Activated CD4-positive, CD25-positive, alpha-beta regulatory T cell treated with anti-CD3 and anti-CD28 coated beads, Interleukin-2, amount 50 U/mL, for 24 hours (primary cell): Measurements from ENCODE around the gene SNW1.
"Not testable (repeated sequence)": the region's sequence is repeated elsewhere in the genome, so short reads cannot be mapped to it uniquely, and the experiment has no call there.

Experiments used
- ATAC-seq, 2 donors: fragments of 150-1000 bp; cut with Tn5 transposase; one replicate each; pipeline ENCODE4 v1.10.0; 2021; ENCODE audit warnings: mild to moderate bottlenecking in 1 of 2, moderate library complexity in 1 of 2

SNW1 gene

DNA sequence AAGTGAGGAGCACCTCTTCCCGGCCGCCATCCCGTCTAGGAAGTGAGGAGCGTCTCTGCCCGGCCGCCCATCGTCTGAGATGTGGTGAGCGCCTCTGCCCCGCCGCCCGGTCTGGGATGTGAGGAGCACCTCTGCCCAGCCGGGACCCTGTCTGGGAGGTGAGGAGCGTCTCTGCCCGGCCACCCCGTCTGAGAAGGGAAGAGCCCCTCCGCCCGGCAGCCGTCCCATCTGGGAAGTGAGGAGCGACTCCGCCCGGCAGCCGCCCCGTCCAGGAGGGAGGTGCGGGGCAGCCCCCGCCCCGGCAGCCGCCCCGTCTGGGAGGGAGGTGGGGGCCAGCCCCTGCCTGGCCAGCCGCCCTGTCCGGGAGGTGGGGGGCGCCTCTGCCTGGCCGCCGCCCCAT, 13.5 kb downstream of the SNW1 start:
- not testable (repeated sequence) for ATAC-seq

DNA sequence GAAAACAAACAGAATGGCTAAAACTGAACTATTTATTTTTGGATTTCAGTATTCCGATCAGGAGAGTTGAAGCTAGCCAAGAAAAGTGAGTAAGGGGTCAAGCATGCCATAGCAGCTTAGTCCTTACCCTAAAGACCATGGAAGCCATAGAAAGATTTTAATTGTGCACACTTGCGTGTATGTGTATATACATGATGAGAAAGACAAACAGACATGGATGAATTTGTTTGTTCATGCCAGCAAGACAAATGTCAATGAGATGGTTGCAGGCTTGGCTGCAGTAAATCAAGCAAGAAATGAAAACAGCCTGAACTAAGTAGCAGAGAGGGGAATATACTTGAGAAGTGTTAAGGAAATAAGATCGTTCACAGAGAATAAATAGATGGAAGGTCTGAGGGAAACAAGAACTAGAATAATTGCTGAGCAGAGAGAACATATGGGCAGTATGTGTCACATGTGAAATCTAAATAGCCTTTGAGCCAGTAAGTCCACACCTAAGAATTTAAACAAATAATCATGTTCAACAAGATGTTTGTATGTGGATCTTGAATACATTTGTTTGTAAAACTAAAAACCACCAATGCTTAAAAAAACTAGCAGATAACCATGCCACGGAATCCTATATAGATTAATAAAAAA, 14.8 kb downstream of the SNW1 start:
- no peak for ATAC-seq

DNA sequence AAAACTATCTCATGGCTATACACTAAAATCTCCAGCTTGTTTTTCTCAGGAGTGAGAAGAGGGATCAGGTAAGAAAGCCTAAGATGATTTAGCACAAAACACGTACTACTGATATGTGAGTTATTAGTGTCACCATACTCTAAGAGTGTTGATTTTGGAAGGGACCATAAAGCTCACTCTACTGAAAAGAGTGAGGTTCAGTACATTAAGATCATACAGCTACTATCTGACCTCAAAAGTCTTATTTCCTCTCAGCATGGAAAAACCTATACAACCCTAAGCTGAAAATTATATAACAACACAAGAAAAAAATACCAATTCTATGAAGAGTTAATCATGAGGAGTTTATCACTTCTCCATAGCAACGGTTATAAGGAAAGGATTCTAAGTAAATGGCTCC, 19.5 kb downstream of the SNW1 start:
- ATAC-seq: peak; percentile 49 to 63

DNA sequence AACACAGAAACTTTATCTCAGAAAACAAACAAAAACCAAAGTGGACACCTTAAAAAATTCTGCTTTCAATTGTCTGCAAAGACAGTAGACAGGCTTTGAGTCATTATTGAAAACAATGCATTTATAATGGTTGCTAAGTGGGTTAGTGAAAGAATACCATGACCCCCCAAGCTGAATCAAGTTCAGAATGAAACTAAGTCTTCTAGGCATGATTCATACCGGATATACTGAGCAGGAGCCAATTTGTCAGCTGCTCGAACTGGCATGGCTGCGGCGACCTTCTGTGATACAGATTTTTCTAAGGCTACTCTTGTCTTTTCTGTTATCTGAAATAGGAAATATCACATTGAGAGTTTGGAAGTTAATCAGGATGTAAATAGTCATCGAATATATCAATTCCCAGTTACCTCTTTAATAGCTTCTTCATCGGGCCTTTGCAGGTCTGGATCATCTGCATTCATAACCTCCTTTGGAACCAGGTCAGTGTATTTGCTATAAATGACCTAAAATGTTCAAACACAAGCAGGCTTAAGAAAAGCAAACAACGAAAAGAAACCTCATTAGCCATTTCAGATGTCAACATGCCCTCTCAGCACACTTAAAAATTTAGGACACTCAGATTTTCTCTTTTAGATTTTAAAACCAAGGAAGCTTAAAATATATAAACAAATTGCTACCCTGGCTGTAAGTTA, 22.3 kb downstream of the SNW1 start:
- peak; percentile 90 to 91 for ATAC-seq

DNA sequence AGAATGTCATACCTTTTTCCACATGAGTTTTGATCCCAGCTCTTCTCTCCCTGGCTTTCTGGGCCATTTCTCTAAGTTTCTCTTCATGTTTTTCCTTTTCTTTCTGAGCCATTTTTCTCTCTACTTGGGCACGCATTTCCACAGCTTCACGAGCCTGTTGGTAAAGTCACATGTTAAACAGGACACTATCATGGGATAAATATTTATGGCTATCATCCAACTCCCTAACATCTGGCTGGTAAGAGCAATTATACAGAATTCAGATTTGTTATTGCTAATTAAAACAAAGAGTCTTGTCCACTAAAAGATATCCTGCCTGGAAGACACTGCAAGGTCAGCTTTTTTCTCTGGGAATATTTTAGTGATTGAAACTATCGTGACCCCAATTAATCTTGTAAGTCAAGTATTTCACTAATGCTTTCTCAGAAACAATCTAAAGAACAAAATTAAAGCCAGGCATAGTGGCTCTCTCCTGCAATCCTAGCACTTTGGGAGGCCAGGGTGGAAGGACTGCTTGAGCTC, 29.9 kb downstream of the SNW1 start:
- no peak for ATAC-seq

DNA sequence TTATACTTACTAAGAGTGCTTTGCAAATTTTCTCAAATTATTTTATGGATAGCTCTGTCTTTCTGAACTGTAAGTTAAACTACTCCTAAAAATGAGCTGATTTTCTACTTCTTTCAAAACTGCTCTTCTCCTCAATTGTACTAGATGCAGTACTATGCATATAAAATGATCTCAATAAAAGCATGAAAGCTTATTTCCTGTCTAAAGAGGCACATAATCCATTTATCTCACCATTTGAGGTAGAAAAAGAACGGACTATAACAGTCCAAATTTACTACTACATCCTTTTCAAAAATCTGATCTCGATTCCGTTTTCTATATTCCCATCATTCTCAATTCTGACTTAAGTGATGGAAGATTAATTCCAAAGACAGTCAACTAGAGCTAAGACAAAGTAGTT, 38.7 kb downstream of the SNW1 start:
- no peak for ATAC-seq

DNA sequence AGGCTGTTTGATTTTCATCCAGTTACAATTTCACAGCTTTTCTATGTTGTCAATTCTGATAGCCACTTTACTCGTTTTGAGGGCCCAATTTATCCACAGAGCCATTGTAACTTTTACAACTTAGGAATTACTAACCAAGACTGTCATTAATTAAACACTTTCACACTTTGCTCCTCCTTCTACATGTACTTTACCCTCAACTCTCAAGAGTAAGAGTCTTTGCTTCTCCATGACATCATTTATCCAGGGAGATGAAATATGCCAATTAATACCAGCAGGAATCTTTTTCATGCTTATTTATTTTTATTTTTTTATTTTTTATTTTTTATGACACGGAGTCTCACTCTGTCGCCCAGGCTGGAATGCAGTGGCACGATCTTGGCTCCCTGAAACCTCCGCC, 39.5 kb downstream of the SNW1 start:
- no peak for ATAC-seq

DNA sequence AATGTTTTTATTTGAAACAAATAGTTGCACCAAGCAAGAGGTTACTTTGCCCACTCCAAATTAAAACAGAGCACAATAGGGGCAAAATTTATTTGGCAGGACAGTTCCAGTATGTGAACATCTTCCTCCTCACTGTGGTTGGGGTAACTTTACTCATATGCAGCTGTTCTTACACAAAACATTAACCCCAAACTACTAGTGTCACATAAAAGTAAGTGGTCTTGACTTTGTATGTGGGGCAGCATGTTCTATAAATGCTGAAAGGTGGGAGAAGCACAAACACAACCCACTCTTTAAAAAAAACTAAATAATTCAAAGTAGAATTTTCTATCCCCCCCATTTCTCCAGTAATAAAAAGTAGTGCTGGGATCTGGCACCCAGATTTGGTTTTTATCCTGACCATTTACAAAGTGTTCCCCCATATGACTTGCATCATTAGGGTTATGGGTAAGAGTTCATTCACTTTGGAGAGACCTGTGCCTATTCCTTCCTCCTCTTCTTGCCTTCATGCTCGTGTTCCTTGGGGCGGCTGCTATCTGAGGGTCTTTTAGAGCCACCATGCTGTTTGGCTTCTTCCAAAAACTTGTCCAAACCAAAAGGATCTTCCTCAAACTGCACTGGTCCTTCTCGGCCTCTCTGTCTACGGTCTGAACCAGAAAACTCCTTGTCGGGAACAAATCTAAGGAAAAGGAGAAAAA, 43.2 kb downstream of the SNW1 start:
- ATAC-seq: no peak

DNA sequence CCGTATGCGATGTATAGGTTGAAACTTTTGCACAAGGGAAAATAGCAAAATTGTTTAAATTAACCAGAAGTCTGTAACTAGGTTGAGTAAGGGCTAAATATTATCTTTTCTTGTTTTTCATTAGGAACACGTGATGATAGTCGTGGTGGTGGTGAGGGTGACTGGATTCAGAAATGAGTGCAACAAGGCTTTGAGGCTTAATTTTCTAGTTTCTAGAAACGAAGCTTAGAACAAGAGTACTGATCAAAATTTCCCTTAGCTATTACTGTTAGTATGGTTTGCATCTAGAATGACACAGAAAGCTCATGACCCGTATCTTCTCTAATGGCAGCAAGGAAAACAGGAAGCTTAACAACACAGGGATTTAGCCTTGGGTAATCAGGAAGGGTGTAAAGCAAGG, 46.0 kb downstream of the SNW1 start:
- ATAC-seq: peak; percentile 69 to 81

DNA sequence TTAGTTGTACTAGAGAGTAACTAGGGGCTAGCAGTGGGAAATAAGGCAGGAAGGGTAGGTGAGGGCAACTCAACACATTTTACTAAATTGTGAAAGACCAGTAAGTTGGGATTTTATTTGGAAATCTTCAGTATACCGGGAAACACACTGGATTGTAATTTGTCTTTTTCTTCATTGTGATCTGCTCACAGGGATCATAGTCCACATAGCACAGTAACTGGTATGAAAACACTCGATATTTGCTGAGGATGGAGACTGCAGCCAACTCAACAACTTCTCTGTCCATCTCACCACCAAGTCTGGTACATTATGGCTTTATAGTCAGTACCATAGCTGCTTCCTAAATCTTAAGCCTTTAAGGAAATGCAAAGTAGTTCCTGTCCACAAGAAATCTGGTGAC, 50.6 kb downstream of the SNW1 start:
- ATAC-seq: no peak

DNA sequence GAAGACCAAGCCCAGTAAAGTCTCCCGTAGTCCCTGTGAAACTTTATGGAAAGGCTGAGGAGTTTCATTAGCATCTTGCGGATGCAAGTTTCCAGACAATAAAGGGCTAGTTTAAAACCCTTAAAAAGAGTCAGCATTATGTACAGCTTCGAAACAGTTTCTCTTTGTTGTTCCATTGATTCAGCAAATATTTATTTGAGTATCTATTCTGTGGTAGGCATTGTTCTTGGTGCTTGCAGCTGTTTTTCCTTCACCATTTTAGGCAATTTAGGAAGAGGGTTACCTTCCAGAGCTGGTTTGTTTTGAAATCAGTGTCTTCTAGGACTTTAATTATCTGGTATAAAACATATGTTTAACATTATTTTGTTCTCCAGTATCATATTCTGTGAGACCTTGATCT, 51.5 kb downstream of the SNW1 start:
- ATAC-seq: no peak

DNA sequence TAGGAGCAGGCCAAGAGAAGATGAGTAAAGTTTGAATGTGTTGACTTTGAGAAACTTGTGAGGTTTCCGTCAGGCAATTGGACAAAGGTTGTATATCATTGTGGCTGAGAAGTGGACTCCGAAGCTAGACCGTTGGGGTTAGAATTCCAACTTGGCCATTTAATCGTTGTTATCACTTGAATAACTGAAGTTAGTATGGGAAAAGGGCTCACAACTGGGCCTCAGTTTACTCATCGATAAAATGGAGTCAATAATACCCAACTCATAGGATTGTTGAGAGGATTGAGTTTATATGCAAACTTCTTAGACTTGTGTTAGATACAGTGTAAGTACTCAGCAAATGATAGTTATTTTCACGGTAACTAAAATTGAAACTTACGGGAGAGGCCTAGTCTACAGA, 52.2 kb downstream of the SNW1 start:
- ATAC-seq: no peak

DNA sequence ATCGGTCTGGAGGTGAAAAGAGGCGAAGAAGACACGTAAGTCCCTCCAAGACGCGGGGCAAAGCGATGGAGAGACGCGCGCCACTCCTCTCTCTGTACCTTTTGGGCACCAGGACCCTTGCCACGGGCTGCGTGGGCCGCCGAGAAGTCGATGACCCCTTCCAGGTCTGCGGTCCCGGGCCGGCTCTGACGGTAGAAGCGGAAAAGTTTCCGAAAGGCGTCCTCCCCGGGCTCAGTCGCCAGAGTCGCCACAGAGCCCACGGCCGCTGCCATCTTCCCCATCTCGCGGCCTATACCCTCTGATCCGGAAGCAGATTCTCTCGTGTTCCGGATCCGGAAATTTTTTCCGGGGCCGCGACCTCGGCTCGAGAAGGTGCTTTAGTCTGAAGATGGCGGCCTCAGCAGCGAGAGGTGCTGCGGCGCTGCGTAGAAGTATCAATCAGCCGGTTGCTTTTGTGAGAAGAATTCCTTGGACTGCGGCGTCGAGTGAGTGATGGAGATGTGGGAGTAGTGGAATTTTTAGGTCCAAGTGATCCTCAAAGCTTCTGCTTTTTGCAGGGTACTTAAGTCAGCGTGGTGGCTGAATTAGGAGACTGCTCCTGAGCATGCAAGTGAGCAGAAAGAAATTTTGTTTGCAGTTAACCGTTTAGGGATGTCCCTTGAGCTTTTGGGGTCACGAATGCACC, 53.1 kb downstream of the SNW1 start, which contains the start of the genes ALKBH1 and SLIRP:
ALKBH1 (minus strand) TSS at position 300 of the 685 bp plus-strand sequence; CDS start at position 281, 19 bp downstream.
SLIRP (plus strand) TSS at position 380 of the 685 bp plus-strand sequence; CDS start at position 389, 9 bp downstream.
- peak; percentile 97 to 99 for ATAC-seq

DNA sequence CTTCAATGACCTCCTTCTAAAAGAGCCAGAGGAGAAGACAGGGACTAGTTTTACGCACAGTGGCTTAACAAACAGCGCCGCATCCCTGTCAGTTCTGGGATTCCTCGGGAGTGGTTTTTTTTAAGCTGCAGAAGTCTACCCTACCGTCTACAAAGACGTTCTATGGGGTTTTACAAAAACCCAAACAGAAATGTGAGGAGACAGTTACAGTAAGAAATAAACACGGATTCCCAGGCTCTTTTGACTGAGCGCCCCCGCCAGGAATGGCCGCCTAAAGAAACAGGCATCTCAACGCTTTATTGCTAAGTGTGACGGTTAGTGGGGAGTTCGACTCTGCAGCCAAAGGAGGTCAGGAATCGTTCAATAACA, 53.6 kb downstream of the SNW1 start:
- ATAC-seq: peak in 1 of 2 donors; percentile 14

DNA sequence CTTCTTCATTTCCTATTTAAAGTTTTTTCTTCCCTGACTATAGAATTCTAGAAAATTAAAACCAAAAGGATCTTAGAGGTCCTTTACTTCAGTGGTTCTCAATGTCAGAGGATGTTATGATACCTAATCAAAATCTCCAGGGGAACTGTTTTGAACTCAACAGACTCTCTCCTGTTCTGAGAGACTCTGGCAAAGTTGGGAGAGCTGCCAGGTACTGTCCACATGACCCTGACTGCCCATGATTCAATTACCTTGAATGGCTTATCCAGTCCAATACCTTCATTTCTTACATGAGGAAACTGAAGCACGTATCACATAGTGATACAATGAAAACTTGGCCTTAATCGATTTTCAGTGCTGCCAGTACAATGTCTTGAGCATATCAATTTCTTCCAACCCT, 69.7 kb downstream of the SNW1 start:
- ATAC-seq: no peak

DNA sequence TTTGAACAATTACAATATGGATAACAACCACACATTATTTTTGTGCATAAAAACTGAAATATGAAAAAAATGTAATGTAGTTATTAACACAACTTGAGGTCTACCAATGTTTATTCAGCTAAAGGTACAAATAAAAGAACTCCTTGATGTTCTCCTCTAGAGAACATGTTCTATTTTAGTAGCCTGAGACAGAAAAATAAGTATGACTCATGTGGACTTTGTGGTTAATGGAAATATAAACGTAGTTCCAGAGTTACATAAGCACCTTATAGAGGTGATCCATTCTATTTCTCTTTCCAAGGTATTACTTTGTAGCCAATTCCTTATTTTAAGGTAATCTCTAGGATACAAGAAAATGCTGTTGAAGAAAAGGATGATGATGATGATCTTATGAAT, 78.8 kb downstream of the SNW1 start:
- no peak for ATAC-seq

DNA sequence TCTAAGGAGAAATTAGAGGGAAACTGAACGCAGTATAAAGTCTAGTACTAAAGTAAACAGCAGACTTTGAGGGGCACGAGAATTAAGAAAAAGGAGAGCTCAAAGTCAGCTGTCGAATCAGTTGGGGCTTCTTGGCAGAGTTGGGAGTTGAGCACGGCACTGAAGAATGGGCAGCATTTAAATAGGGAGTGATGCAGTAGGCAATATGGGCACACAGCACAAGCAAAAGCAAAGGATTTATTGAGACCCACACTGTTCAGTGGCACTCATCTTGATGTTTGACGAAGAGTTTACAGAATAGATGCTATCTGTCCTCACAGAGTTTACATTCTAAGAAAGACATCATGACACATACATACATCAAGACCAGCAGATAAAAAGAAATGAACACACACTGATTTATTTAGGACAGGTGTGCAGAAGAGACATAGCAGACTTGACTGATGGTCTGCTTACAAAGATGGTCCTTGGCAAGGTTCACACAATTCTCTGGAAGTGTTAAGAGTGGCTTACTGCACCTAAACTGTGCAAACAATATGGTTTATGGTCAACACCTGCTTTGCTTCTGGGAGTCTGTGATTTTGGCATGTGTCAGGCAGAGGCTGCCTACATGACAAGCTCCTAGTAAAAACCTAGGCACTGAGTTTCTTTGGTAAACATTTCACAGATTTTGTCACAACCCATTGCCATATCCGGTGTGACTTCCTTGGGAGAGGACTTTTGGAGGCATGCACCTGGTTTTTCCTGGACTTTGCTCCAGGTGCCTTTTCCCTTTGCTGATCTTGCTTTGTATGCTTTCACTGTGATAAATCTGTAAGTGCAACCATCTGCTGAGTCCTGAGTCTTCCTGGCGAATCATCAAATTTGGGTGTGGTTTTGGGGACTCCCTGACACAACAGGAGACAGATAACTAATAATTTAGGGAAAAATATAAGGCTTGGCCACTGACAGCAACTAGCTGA, 79.5 kb downstream of the SNW1 start:
- no peak for ATAC-seq

DNA sequence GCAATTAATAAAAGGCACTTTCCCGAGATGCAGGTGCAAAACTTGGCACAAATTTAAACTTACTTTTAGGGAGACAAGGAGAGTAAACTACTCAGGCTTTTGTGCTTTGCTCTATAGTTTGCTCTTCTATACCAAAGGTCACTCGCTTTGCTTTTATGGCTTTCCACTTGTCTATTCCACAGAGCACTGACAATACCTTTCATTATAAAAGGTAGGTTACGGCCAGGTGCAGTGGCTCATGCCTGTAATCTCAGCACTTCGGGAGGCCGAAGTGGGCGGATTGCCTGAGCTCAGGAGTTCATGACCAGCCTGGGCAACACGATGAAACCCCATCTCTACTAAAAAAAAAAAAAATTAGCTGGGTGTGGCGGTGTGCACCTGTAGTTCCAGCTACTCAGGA, 86.0 kb downstream of the SNW1 start:
- no peak for ATAC-seq

DNA sequence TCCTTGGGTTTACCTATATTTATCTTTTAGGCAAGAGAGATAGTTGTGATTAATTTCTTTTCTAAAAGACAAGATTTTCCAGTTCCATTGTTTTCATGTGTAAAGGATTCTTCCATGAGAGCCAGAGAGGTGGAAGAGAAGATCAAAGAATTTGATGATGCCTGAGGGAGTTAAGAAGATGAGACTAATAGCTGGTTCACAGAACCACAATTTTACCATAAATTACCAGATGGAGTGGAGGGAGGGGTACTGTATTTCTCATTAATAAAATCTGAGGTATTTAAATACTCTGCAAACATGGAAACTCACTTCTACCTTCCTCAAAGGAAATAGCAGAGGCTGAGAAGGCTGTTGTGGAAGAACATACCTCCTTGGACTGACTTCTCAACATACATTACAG, 87.8 kb downstream of the SNW1 start:
- no peak for ATAC-seq
